Kidney epithelial cell (primary cell): ENCODE results near the gene MAD2L1BP. TPM values are rescaled to one million over a fixed set of nuclear protein-coding genes. Genes with fewer than 3 reads are reported as not detected.

Experiments
- DNase-seq: peaks from one replicate; pipeline ENCODE4 v3.0.0-alpha.2; 2010; ENCODE audit warnings: low read depth
- H3K27me3 ChIP-seq: 2 replicates; pipeline ENCODE4 v1.6.0; 2011; ENCODE audit warnings: low read length; ENCODE audit not compliant: control insufficient read depth, insufficient read depth
- H3K36me3 ChIP-seq: 2 replicates; pipeline ENCODE4 v1.5.1; 2011; ENCODE audit warnings: low read length; ENCODE audit not compliant: control insufficient read depth, insufficient read depth
- H3K4me3 ChIP-seq: 2 replicates; pipeline ENCODE4 v1.5.1; 2011; ENCODE audit warnings: low read depth, mild to moderate bottlenecking, control low read depth, low read length
- total RNA-seq: library from RNA; depleted of rRNA; stranded (reverse); fragments of >200 nt; gene quantifications from 2 replicates; pipeline ENCODE4 v1.2.3, GENCODE V29; 2015
- TF ChIP-seq, protein P1 (sequence below): IDR thresholded peaks from 2 replicates; pipeline ENCODE4 v1.5.1; 2011; ENCODE audit warnings: mild to moderate bottlenecking, moderate library complexity, low read length, control low read depth, inconsistent platforms; ENCODE audit not compliant: insufficient read depth, poor library complexity, severe bottlenecking

The MAD2L1BP gene
- total RNA-seq, 1 donor from 2014 or later, result 39.4 TPM

DNA sequence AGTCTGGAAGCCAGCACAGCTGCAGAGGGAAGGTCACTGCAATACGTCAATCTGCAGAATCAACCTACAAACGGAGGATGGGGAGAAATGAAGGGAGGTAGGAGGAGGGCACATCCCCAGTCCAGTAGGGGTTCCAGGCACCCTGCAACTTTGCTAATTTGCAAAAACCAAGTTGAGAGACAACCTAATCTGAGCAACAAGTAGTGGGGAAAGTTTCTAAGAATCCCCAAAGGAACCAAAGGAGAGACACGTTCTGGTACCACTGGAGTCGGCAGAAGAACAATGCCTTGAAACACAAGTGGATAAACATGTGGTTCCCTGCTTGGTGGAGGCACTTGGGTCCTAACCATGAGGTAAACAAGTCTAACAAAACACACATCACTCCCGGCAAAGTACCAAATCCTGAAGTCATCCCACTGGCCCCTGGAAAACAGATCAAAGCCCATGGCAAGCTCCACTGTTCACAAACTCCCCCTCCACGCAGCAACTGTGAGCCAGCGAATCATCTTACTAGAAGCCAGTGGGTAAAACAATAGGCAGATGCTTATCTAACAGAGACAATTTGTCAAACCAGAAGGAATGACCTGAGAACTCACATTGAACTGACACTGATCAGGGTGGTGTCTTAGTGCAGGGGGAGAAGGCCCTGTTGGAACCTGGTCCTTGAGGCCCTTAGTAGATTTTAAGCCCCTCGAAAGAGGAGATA lies 47.2 kb downstream of the MAD2L1BP start:
- TF ChIP-seq, protein P1, sequence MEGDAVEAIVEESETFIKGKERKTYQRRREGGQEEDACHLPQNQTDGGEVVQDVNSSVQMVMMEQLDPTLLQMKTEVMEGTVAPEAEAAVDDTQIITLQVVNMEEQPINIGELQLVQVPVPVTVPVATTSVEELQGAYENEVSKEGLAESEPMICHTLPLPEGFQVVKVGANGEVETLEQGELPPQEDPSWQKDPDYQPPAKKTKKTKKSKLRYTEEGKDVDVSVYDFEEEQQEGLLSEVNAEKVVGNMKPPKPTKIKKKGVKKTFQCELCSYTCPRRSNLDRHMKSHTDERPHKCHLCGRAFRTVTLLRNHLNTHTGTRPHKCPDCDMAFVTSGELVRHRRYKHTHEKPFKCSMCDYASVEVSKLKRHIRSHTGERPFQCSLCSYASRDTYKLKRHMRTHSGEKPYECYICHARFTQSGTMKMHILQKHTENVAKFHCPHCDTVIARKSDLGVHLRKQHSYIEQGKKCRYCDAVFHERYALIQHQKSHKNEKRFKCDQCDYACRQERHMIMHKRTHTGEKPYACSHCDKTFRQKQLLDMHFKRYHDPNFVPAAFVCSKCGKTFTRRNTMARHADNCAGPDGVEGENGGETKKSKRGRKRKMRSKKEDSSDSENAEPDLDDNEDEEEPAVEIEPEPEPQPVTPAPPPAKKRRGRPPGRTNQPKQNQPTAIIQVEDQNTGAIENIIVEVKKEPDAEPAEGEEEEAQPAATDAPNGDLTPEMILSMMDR, result no peak
- Histone ChIP-seq H3K36me3 (peaks cover 4% of the 10 kb centered on the region), H3K4me3 (no peak overlapping the region), H3K27me3 (no peaks in the 10 kb centered on the region)
- no peak for DNase-seq

DNA sequence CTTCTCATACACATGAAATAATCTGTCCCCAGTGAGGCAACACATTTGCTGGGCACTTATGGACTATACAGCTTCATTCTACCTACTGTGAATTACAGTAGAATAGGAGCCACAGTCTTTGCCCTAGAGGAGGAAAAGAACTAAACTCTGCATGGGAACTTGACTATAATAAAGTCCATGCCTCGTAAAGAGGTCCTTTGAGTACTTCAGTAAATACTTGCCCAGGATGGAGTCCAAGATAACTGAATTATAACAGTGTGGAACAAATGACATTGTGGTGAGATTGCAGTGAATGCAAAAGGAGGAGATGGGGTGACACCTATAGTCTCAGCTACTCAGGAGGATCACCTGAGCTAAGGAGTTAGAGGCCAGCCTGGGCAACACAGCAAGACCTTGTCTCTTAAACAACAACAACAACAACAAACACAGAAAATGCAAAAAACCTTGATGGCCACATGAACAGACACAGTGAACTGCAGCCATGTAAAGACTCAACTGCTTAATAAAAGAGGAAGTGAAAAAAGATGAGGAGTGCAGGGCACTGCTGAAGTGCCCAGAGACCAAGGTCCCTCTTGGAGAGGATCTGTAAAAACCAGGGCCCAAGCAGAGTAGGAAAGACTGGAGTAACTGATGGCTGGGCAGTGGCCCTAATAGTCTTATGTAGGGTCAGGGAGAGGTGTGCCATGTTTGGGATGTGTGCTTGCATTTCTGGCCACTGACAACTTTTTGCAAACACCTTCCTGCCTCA lies 48.2 kb downstream of the MAD2L1BP start:
- peaks cover 2% of the 10 kb centered on the region for H3K36me3 ChIP-seq
- TF ChIP-seq, protein P1, result no peak
- no peaks in the 10 kb centered on the region for H3K27me3 ChIP-seq
- DNase-seq, result no peak
- no peak overlapping the region for H3K4me3 ChIP-seq

GRCh38 chr6:43687079-43687436 lies 51.4 kb downstream of the MAD2L1BP start:
- TF ChIP-seq, protein P1, result no peak
- no peak for DNase-seq
- Histone ChIP-seq H3K4me3 (peak overlapping the region; percentile 72), H3K27me3 (no peaks in the 10 kb centered on the region), H3K36me3 (peaks cover 2% of the 10 kb centered on the region)

DNA sequence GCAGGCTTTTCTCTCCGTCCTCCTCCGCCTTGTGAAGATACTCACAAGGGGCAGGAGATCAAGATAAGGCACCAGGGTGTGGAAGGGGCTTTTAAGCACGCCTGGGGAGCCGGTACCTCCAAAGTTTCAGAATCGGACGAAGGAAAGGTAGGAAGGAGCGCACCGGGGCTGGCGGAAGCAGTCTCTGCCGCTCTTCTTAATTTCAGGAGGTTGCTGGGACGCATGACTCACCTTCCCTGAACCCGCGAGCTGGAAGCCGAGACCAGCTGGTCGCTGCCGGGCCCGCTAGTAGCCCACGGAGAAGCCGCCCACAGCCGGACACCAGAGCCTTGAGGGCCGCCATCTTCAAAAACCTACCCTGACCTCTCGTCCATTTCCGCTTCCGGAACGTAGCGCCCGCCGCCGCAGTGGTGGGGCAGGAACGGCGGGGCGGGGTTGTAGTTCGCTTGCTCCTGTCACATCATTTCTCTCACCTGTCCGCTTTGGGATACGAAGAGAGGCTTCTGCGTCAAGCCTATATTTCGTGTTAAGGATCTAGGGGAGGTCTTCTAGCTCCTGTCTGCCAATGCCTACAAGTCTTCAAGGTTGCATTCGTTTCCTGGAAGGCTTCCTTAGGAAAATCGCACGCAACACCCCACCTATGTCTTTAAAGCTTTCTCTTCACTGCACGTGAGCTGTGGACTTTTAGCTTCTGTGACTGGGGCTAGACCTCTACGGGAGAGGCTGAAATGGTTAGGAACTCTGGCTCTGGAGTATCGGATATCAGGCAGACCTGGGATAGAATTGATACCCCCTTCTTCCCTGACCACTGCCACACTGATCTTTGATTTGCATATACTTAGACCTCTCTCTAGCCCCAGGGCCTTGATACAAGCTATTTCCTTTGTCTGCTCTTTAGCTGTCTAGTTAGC lies 52.1 kb downstream of the MAD2L1BP start, which contains the start of gene MRPS18A:
TSS of gene MRPS18A (minus strand) at position 355 of the 911 bp plus-strand sequence. CDS start at position 343, 12 bp downstream.
- Histone ChIP-seq H3K27me3 (no peaks in the 10 kb centered on the region), H3K4me3 (peak within 1 kb of the TSS; percentile 72), H3K36me3 (peaks cover 1% of the 10 kb centered on the region)
- peak; percentile 38 for DNase-seq
- TF ChIP-seq, protein P1, result no peak

DNA sequence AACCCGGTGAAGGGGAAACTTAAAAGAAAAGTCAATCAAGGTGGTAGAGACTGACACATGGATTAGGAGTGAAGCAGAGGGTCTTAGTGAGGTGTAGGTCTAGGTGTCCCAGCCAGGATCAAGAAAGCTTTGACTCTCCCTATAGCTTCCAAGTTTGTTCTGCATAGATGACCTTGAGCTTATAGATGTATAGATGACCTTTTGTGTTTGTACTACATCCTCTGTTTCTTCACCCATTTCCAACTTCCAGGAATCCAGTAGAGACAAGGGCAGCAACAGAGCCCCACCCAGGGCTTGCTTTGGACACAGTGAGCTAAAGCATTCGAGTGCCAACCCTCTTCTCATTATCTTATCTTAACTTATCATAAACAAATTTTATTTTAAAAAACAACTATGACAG lies 53.8 kb downstream of the MAD2L1BP start:
- no peaks in the 10 kb centered on the region for H3K36me3 ChIP-seq
- no peak overlapping the region for H3K4me3 ChIP-seq
- DNase-seq, result no peak
- no peaks in the 10 kb centered on the region for H3K27me3 ChIP-seq
- TF ChIP-seq, protein P1, result no peak

Other genes starting within 250 kb of the MAD2L1BP start
- gene ABCC10, start 208.3 kb upstream of the MAD2L1BP start, total RNA-seq, result 24.9 and 26.9 TPM in 2 replicates
- gene DLK2, start 180.3 kb upstream of the MAD2L1BP start, total RNA-seq, result not detected in 2 replicates
- gene TJAP1, start 158.3 kb upstream of the MAD2L1BP start, total RNA-seq, result 31.7 and 42.7 TPM in 2 replicates
- gene LRRC73, start 125.5 kb upstream of the MAD2L1BP start, total RNA-seq, result not detected in 2 replicates
- 149 and 153 TPM in 2 replicates for gene YIPF3, start 118.9 kb upstream of the MAD2L1BP start, total RNA-seq
- gene POLR1C, start 118.8 kb upstream of the MAD2L1BP start, total RNA-seq, result 36.7 and 46.8 TPM in 2 replicates
- gene XPO5, start 59.8 kb upstream of the MAD2L1BP start, total RNA-seq, result 53.3 and 54.8 TPM in 2 replicates
- 14.0 and 17.3 TPM in 2 replicates for gene POLH, start 59.7 kb upstream of the MAD2L1BP start, total RNA-seq
- 96.5 and 100 TPM in 2 replicates for gene GTPBP2, start 6.6 kb upstream of the MAD2L1BP start, total RNA-seq
- 0.08 and 0.41 TPM in 2 replicates for gene RSPH9, start 9.2 kb downstream of the MAD2L1BP start, total RNA-seq
- 76.1 and 78.9 TPM in 2 replicates for gene MRPS18A, start 52.0 kb downstream of the MAD2L1BP start, total RNA-seq
- 236 and 264 TPM in 2 replicates for gene VEGFA, start 134.4 kb downstream of the MAD2L1BP start, total RNA-seq